OCI-LY3 (cell line): ENCODE data around the gene HOXA9.

Source experiments
- H2AFZ ChIP-seq: fragments of 200-600, 300-600 bp; shearing (Covaris generic); 2 replicates; pipeline ENCODE4 v1.6.0; 2014; ENCODE audit warnings: antibody characterized with exemption, low read depth, low read length
- H3K27ac ChIP-seq: fragments of 200-600, 300-600 bp; sonication (generic); 2 replicates; pipeline ENCODE4 v1.5.1; 2014; ENCODE audit warnings: mild to moderate bottlenecking, low read length, moderate library complexity, mixed read lengths
- H3K27me3 ChIP-seq: fragments of 200-600, 300-600 bp; sonication (generic); 2 replicates; pipeline ENCODE4 v1.6.1; 2014; ENCODE audit warnings: low read depth, low read length, mixed read lengths
- H3K36me3 ChIP-seq: fragments of 200-600, 300-600 bp; sonication (generic); replicated peaks from 2 replicates; pipeline ENCODE3; 2014; ENCODE audit warnings: low read depth, low read length, mixed read lengths
- H3K4me1 ChIP-seq: fragments of 300-600, 200-600 bp; sonication (generic); 2 replicates; pipeline ENCODE4 v1.6.1; 2014; ENCODE audit warnings: low read length, mixed read lengths
- H3K4me2 ChIP-seq: fragments of 200-600, 300-600 bp; sonication (generic); 2 replicates; pipeline ENCODE4 v1.6.1; 2014; ENCODE audit warnings: low read length, mixed read lengths
- H3K4me3 ChIP-seq: fragments of 300-600, 200-600 bp; sonication (generic); 2 replicates; pipeline ENCODE4 v1.5.1; 2014; ENCODE audit warnings: antibody characterized with exemption, mild to moderate bottlenecking, low read length, moderate library complexity
- H3K79me2 ChIP-seq: fragments of 300-600, 200-600 bp; shearing (Covaris generic); 2 replicates; pipeline ENCODE4 v1.6.1; 2014; ENCODE audit warnings: mild to moderate bottlenecking, low read length, mixed read lengths
- H3K9ac ChIP-seq: fragments of 300-600, 200-600 bp; shearing (Covaris generic); 2 replicates; pipeline ENCODE4 v1.6.0; 2014; ENCODE audit warnings: mild to moderate bottlenecking, low read length, moderate library complexity
- H3K9me3 ChIP-seq: fragments of 200-600, 300-600 bp; shearing (Covaris generic); 2 replicates; pipeline ENCODE4 v1.6.1; 2014; ENCODE audit warnings: low read length, mixed read lengths; ENCODE audit not compliant: insufficient read depth
- H4K20me1 ChIP-seq: fragments of 200-600, 300-600 bp; sonication (generic); 2 replicates; pipeline ENCODE4 v1.6.1; 2016; ENCODE audit warnings: low read length, mixed read lengths; ENCODE audit not compliant: insufficient read depth
- CTCF ChIP-seq: fragments of 200-600, 300-600 bp; sonication (generic); IDR thresholded peaks from 2 replicates; pipeline ENCODE4 v1.5.1; 2014; ENCODE audit warnings: antibody characterized with exemption, low read length, low read depth
- EZH2phosphoT487 ChIP-seq: fragments of 200-600 bp; shearing (Covaris generic); IDR thresholded peaks from 2 replicates; pipeline ENCODE4 v1.6.1; 2018; ENCODE audit warnings: antibody characterized with exemption, mixed run types, low read depth

Gene HOXA9

GRCh38 chr7:27123477-27124053 lies 41.8 kb downstream of the HOXA9 start:
- Histone ChIP-seq H3K27ac (no peak overlapping the region), H3K4me2 (no peak overlapping the region), H2AFZ (no peak overlapping the region), H3K4me3 (no peak overlapping the region), H3K36me3 (no peaks in the 10 kb centered on the region), H3K9me3 (no peaks in the 10 kb centered on the region), H4K20me1 (no peaks in the 10 kb centered on the region), H3K4me1 (no peaks in the 10 kb centered on the region), H3K9ac (no peak overlapping the region), H3K27me3 (no peaks in the 10 kb centered on the region; the same call in 1 of the 2 replicates), H3K79me2 (no peaks in the 10 kb centered on the region)
- TF ChIP-seq EZH2phosphoT487, result no peak
- TF ChIP-seq CTCF, result no peak

- TF ChIP-seq EZH2phosphoT487, result no peak
- TF ChIP-seq CTCF, result no peak
- H3K4me3 ChIP-seq, result no peak overlapping the region
- no peaks in the 10 kb centered on the region for H3K36me3 ChIP-seq
- no peak overlapping the region for H3K9ac ChIP-seq
- no peaks in the 10 kb centered on the region for H3K79me2 ChIP-seq
- no peaks in the 10 kb centered on the region for H4K20me1 ChIP-seq
- H3K27me3 ChIP-seq, result no peaks in the 10 kb centered on the region; the same call in 1 of the 2 replicates
- no peak overlapping the region for H3K4me2 ChIP-seq
- H3K9me3 ChIP-seq, result no peaks in the 10 kb centered on the region
- no peaks in the 10 kb centered on the region for H3K4me1 ChIP-seq
- H3K27ac ChIP-seq, result no peak overlapping the region
- no peak overlapping the region for H2AFZ ChIP-seq
Observed at GRCh38 chr7:27123007-27123476, 42.3 kb downstream of the HOXA9 start.

- H3K9ac ChIP-seq, result no peak overlapping the region
- no peak overlapping the region for H2AFZ ChIP-seq
- no peaks in the 10 kb centered on the region for H3K4me1 ChIP-seq
- no peaks in the 10 kb centered on the region for H3K79me2 ChIP-seq
- H3K4me2 ChIP-seq, result no peak overlapping the region
- no peaks in the 10 kb centered on the region for H3K36me3 ChIP-seq
- no peaks in the 10 kb centered on the region for H4K20me1 ChIP-seq
- TF ChIP-seq EZH2phosphoT487, result no peak
- no peak for TF ChIP-seq CTCF
- no peak overlapping the region for H3K27ac ChIP-seq
- no peaks in the 10 kb centered on the region; the same call in 1 of the 2 replicates for H3K27me3 ChIP-seq
- H3K9me3 ChIP-seq, result no peaks in the 10 kb centered on the region
- H3K4me3 ChIP-seq, result no peak overlapping the region
Observed at GRCh38 chr7:27122077-27122910, 43.0 kb downstream of the HOXA9 start.

GRCh38 chr7:27121684-27122076 lies 43.7 kb downstream of the HOXA9 start:
- no peaks in the 10 kb centered on the region for H3K4me1 ChIP-seq
- no peaks in the 10 kb centered on the region for H3K36me3 ChIP-seq
- no peak overlapping the region for H3K4me3 ChIP-seq
- H4K20me1 ChIP-seq, result no peaks in the 10 kb centered on the region
- H3K4me2 ChIP-seq, result no peak overlapping the region
- TF ChIP-seq EZH2phosphoT487 (no peak), CTCF (no peak)
- H3K9me3 ChIP-seq, result no peaks in the 10 kb centered on the region
- no peaks in the 10 kb centered on the region for H3K79me2 ChIP-seq
- H3K27me3 ChIP-seq, result no peaks in the 10 kb centered on the region
- H2AFZ ChIP-seq, result no peak overlapping the region
- no peak overlapping the region for H3K27ac ChIP-seq
- no peak overlapping the region for H3K9ac ChIP-seq
